GM12878 (cell line): ENCODE results near the gene DNAJB6. TPM values are rescaled to one million over a fixed set of nuclear protein-coding genes. Genes with fewer than 3 reads are reported as not detected.

Experiments
- ATAC-seq: fragments of 200-7000 bp; cut with Tn5 transposase; 3 replicates; pipeline ENCODE4 v1.9.1; 2020; ENCODE audit warnings: mild to moderate bottlenecking, moderate library complexity
- BruUV-seq: library from RNA; stranded (reverse); fragments of 400-500 nt; replicated peaks from 2 replicates; lab custom pipeline; 2021; lab: Mats Ljungman, UMichigan
- CTCF ChIA-PET: fragments of 300-600 bp; sonication (Branson Sonifier 250); formaldehyde crosslinking; extraction: SDS; loops from one replicate; lab custom pipeline; 2021; ENCODE audit warnings: inconsistent platforms; lab: Yijun Ruan, JAX
- POLR2A ChIA-PET: fragments of 350-600 bp; formaldehyde crosslinking; extraction: SDS; loops from one replicate; lab custom pipeline; 2021; ENCODE audit warnings: inconsistent platforms; lab: Charles Lee
- RAD21 ChIA-PET: fragments of 300-600 bp; sonication (Branson Sonifier 250); formaldehyde crosslinking; loops from one replicate; lab custom pipeline; 2023; ENCODE audit warnings: antibody characterized with exemption; ENCODE audit not compliant: unreplicated experiment; lab: Charles Lee
- SMC1A ChIA-PET: fragments of 300-600 bp; sonication (Branson Sonifier 250); formaldehyde crosslinking; loops from one replicate; lab custom pipeline; 2023; ENCODE audit not compliant: unreplicated experiment, uncharacterized antibody; lab: Charles Lee
- DNase-seq: peaks from one replicate; pipeline ENCODE4 v3.0.0-alpha.2; 2011; ENCODE audit warnings: low read depth, low spot score
- FAIRE-seq: peaks from 3 replicates; lab custom pipeline; 2011; peaks lifted over from hg19 to GRCh38; lab: Jason Lieb, UNC
- H2AFZ ChIP-seq: 2 replicates; pipeline ENCODE4 v1.6.0; 2011; ENCODE audit warnings: low read depth, low read length, control low read depth; ENCODE audit not compliant: control insufficient read depth
- H3K27ac ChIP-seq: 2 replicates; pipeline ENCODE4 v1.5.1; 2011; ENCODE audit warnings: control low read depth; ENCODE audit not compliant: control insufficient read depth, insufficient read depth
- H3K27me3 ChIP-seq, 2 experiments: replicated peaks in 1 of 2; 2 replicates each; pipeline versions ENCODE4 v1.6.0 to v1.6.1; 2011; ENCODE audit warnings: low read length in 1 of 2; ENCODE audit not compliant: control insufficient read depth in 2 of 2, insufficient read depth in 2 of 2
- H3K36me3 ChIP-seq, 2 experiments: 2 replicates each; pipeline ENCODE4 v1.5.1; 2011; ENCODE audit warnings: low read length in 1 of 2; ENCODE audit not compliant: control insufficient read depth in 2 of 2, insufficient read depth in 2 of 2
- H3K4me1 ChIP-seq: 2 replicates; pipeline ENCODE4 v1.6.1; 2011; ENCODE audit warnings: mild to moderate bottlenecking, low read length, moderate library complexity, mixed read lengths; ENCODE audit not compliant: control insufficient read depth, insufficient read depth
- H3K4me2 ChIP-seq: 2 replicates; pipeline ENCODE4 v1.6.0; 2011; ENCODE audit warnings: control low read depth; ENCODE audit not compliant: control insufficient read depth, insufficient read depth
- H3K4me3 ChIP-seq: fragments of 200-600 bp; sonication (generic); 2 replicates; pipeline ENCODE4 v1.5.1; 2016
- H3K79me2 ChIP-seq: 2 replicates; pipeline ENCODE4 v1.6.0; 2011; ENCODE audit warnings: low read length; ENCODE audit not compliant: control insufficient read depth, insufficient read depth
- H3K9ac ChIP-seq: 2 replicates; pipeline ENCODE4 v1.8.0; 2011; ENCODE audit warnings: low read length, control low read depth, mixed read lengths; ENCODE audit not compliant: control insufficient read depth, insufficient read depth
- H3K9me3 ChIP-seq: replicated peaks from 3 replicates; pipeline ENCODE4 v1.5.1; 2011; ENCODE audit warnings: mild to moderate bottlenecking, low read length; ENCODE audit not compliant: control insufficient read depth, insufficient read depth
- H4K20me1 ChIP-seq: 2 replicates; pipeline ENCODE4 v1.6.0; 2011; ENCODE audit not compliant: control insufficient read depth, insufficient read depth
- CHD1 ChIP-seq: IDR thresholded peaks from 2 replicates; pipeline ENCODE4 v1.6.1; 2012; ENCODE audit warnings: low read depth, low read length, improper control_type of control experiment
- CHD2 ChIP-seq: IDR thresholded peaks from 2 replicates; pipeline ENCODE4 v1.6.1; 2011; ENCODE audit warnings: low read depth, low read length, improper control_type of control experiment, borderline replicate concordance
- CREB1 ChIP-seq: IDR thresholded peaks from 2 replicates; pipeline ENCODE4 v1.6.1; 2012; ENCODE audit warnings: low read depth, mild to moderate bottlenecking, inconsistent platforms
- HDAC2 ChIP-seq: fragments of 200-600 bp; sonication (generic); IDR thresholded peaks from 2 replicates; pipeline ENCODE4 v1.6.1; 2017
- JUNB ChIP-seq: IDR thresholded peaks from 2 replicates; pipeline ENCODE4 v1.6.1; 2016; ENCODE audit warnings: antibody characterized with exemption, mild to moderate bottlenecking
- KAT2A ChIP-seq: conservative IDR thresholded peaks from 2 replicates; pipeline ENCODE4 v1.6.1; 2011; ENCODE audit warnings: low read depth, low read length; ENCODE audit not compliant: control insufficient read depth
- KLF5 ChIP-seq: fragments of 450-650 bp; IDR thresholded peaks from 2 replicates; pipeline ENCODE4 v1.6.1; 2014; ENCODE audit warnings: mild to moderate bottlenecking; ENCODE audit not compliant: partially characterized antibody
- MYB ChIP-seq: fragments of 150-350 bp; IDR thresholded peaks from 2 replicates; pipeline ENCODE4 v1.6.1; 2014; ENCODE audit warnings: mild to moderate bottlenecking, low read depth, low read length, borderline replicate concordance
- PAX5 ChIP-seq: IDR thresholded peaks from 2 replicates; pipeline ENCODE4 v1.6.1; 2011; ENCODE audit warnings: low read depth, low read length, borderline replicate concordance
- RUNX3 ChIP-seq: IDR thresholded peaks from 2 replicates; pipeline ENCODE4 v1.6.1; 2012; ENCODE audit warnings: low read length, inconsistent platforms
- SIN3A ChIP-seq: IDR thresholded peaks from 2 replicates; pipeline ENCODE4 v1.6.1; 2012; ENCODE audit warnings: low read depth, low read length, improper control_type of control experiment
- SIX5 ChIP-seq: IDR thresholded peaks from 2 replicates; pipeline ENCODE4 v1.6.1; 2011; ENCODE audit warnings: mild to moderate bottlenecking, low read depth, low read length, moderate library complexity; ENCODE audit not compliant: severe bottlenecking
- SREBF1 ChIP-seq: IDR thresholded peaks from 2 replicates; pipeline ENCODE4 v1.6.1; 2012; ENCODE audit warnings: mild to moderate bottlenecking, low read length
- WGBS: methylation state at CpG from one replicate; pipeline ENCODE4 v1.1.6; 2016; ENCODE audit warnings: low lambda C conversion rate; ENCODE audit not compliant: insufficient replicate concordance, insufficient coverage; ENCODE audit errors: missing lambda C conversion rate; 5-methylcytosine and 5-hydroxymethylcytosine counted together
- in situ Hi-C: fragments of 300-500 bp; cut with MboI; formaldehyde crosslinking; loops from 9 replicates; pipeline ENCODE4 v1.14.3; 2018; ENCODE audit warnings: mixed read lengths
- intact Hi-C: fragments of 100-400 bp; cut with micrococcal nuclease; formaldehyde crosslinking; loops from one replicate; pipeline ENCODE4 v1.14.2; 2022; ENCODE audit not compliant: unreplicated experiment
- polyA plus RNA-seq, 11 experiments: library from polyadenylated mRNA; depleted of rRNA in 4 of 11; unstranded in 6 of 11; stranded (reverse) in 5 of 11; fragments of >200 nt; fragmentation: Nextera tagmentation in 4 of 11; fragmentation: Illumina TruSeq in 1 of 11; extraction: Ambion mirVana in 4 of 11; extraction: Trizol in 1 of 11; gene quantifications; 1 replicate in 1 of 11; 2 replicates in 10 of 11; pipeline versions ENCODE4 v1.2.1 to v1.2.3, GENCODE V29; 2011 to 2016; ENCODE audit warnings: inconsistent platforms in 2 of 11, missing spikeins in 2 of 11, low read depth in 1 of 11
- total RNA-seq, 4 experiments: library from RNA; depleted of rRNA in 3 of 4; stranded (reverse); fragments of >200 nt in 3 of 4; fragmentation: Illumina TruSeq in 1 of 4; extraction: Trizol in 1 of 4; gene quantifications; 2 replicates each; pipeline versions ENCODE4 v1.2.1 to v1.2.3, GENCODE V29; 2013 to 2021
- TF ChIP-seq, protein P1 (sequence below): IDR thresholded peaks from 2 replicates; pipeline ENCODE4 v1.6.1; 2012; ENCODE audit warnings: improper control_type of control experiment, low read depth, low read length; ENCODE audit not compliant: insufficient replicate concordance

Gene DNAJB6
- total and polyA plus RNA-seq, 10 of the 15 experiments (the other 5 are each of a cell fraction or from before 2014, with no cell fraction given) = 34.5 to 117 (median 53.1) TPM

DNA sequence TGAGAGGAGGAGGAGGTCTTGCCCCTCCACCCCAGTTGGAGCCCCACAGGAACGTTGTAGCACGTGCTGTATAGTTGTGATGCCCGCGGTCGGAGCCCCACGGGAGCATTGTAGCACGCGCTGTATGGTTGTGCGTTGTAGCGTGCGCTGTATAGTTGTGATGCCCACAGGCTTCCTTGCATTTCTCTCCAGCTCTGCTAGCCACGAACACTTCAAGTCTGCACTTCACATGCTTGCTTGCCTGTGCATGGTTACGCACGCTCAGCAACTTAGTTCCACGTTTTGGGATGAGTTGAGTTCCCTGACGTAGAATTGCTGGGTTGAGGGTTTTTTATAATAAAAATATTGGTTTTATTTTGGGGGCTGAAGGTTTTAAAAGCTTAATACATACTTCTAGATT is 41.6 kb downstream of the DNAJB6 start:
- ChIA-PET POLR2A (interaction anchor here (1.0 kb wide), 1 partner anchor 10 kb away, joined by 3 read pairs; no protein-coding TSS in a partner anchor), CTCF (interaction anchor here (1.1 to 1.6 kb wide), 5 partner anchors 8 to 21 kb away, joined by 3 to 9 read pairs (median 5); no protein-coding TSS in a partner anchor), SMC1A (interaction anchor here (0.5 to 1.2 kb wide), 3 partner anchors 8 to 1570 kb away, joined by 3 to 5 read pairs (median 3); no protein-coding TSS in a partner anchor), RAD21 (no interaction called here)
- in situ Hi-C loops (no loop called here), intact Hi-C loops (no loop called here)
- no peak for FAIRE-seq
- H3K4me1 ChIP-seq = no peaks in the 10 kb centered on the region
- H3K4me3 ChIP-seq = no peak overlapping the region
- no peak overlapping the region for H3K9ac ChIP-seq
- no peak for TF ChIP-seq RUNX3
- no peak for TF ChIP-seq JUNB
- no peak for TF ChIP-seq SIN3A
- peaks cover 9 to 25% of the 10 kb centered on the region in 2 experiments for H3K36me3 ChIP-seq
- no peaks in the 10 kb centered on the region; the same call in 1 of the 2 replicates for H4K20me1 ChIP-seq
- BruUV-seq = no TSS peak
- no peaks in the 10 kb centered on the region for H3K9me3 ChIP-seq
- no peak for ATAC-seq
- WGBS = 89% methylated on average over 16 of the region's 16 CpGs
- no peak overlapping the region for H3K4me2 ChIP-seq
- no peak for DNase-seq
- H3K27me3 ChIP-seq = no peaks in the 10 kb centered on the region
- H2AFZ ChIP-seq = no peak overlapping the region
- peaks cover 15% of the 10 kb centered on the region for H3K79me2 ChIP-seq
- no peak overlapping the region for H3K27ac ChIP-seq

- ATAC-seq (no peak), DNase-seq (no peak), FAIRE-seq (no peak)
- intact Hi-C loops = no loop called here
- in situ Hi-C loops = no loop called here
- WGBS = 96% methylated on average over 1 of the region's 1 CpG
- Histone ChIP-seq H3K36me3 (peaks cover 12 to 22% of the 10 kb centered on the region in 2 experiments), H4K20me1 (no peaks in the 10 kb centered on the region; the same call in 1 of the 2 replicates), H3K79me2 (peaks cover 14% of the 10 kb centered on the region), H3K4me3 (no peak overlapping the region), H3K4me1 (no peaks in the 10 kb centered on the region), H3K27ac (no peak overlapping the region), H3K9ac (no peak overlapping the region), H2AFZ (no peak overlapping the region), H3K27me3 (no peaks in the 10 kb centered on the region), H3K4me2 (no peak overlapping the region), H3K9me3 (no peaks in the 10 kb centered on the region)
- ChIA-PET POLR2A (no interaction called here), RAD21 (no interaction called here), CTCF (interaction anchor here (1.1 to 1.6 kb wide), 4 partner anchors 7 to 22 kb away, joined by 3 to 9 read pairs (median 4); no protein-coding TSS in a partner anchor), SMC1A (interaction anchor here (0.8 to 1.2 kb wide), 2 partner anchors 7 to 12 kb away, joined by 3 to 5 read pairs; no protein-coding TSS in a partner anchor)
- no TSS peak for BruUV-seq
- TF ChIP-seq SIX5 (no peak), MYB (no peak), CHD1 (no peak), KLF5 (no peak), CREB1 (no peak), KAT2A (no peak), SREBF1 (no peak), HDAC2 (no peak), PAX5 (no peak), SIN3A (no peak), CHD2 (no peak)
- TF ChIP-seq, protein P1, sequence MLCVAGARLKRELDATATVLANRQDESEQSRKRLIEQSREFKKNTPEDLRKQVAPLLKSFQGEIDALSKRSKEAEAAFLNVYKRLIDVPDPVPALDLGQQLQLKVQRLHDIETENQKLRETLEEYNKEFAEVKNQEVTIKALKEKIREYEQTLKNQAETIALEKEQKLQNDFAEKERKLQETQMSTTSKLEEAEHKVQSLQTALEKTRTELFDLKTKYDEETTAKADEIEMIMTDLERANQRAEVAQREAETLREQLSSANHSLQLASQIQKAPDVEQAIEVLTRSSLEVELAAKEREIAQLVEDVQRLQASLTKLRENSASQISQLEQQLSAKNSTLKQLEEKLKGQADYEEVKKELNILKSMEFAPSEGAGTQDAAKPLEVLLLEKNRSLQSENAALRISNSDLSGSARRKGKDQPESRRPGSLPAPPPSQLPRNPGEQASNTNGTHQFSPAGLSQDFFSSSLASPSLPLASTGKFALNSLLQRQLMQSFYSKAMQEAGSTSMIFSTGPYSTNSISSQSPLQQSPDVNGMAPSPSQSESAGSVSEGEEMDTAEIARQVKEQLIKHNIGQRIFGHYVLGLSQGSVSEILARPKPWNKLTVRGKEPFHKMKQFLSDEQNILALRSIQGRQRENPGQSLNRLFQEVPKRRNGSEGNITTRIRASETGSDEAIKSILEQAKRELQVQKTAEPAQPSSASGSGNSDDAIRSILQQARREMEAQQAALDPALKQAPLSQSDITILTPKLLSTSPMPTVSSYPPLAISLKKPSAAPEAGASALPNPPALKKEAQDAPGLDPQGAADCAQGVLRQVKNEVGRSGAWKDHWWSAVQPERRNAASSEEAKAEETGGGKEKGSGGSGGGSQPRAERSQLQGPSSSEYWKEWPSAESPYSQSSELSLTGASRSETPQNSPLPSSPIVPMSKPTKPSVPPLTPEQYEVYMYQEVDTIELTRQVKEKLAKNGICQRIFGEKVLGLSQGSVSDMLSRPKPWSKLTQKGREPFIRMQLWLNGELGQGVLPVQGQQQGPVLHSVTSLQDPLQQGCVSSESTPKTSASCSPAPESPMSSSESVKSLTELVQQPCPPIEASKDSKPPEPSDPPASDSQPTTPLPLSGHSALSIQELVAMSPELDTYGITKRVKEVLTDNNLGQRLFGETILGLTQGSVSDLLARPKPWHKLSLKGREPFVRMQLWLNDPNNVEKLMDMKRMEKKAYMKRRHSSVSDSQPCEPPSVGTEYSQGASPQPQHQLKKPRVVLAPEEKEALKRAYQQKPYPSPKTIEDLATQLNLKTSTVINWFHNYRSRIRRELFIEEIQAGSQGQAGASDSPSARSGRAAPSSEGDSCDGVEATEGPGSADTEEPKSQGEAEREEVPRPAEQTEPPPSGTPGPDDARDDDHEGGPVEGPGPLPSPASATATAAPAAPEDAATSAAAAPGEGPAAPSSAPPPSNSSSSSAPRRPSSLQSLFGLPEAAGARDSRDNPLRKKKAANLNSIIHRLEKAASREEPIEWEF = no peak
Observed at GRCh38 chr7:157379493-157379892, 42.7 kb downstream of the DNAJB6 start.
